HCT116 (cell line): ENCODE results near the gene HGFAC. TPM values are rescaled to one million over a fixed set of nuclear protein-coding genes. Genes with fewer than 3 reads are reported as not detected.

Experiments used
- ATAC-seq: fragments of 200-7000 bp; cut with Tn5 transposase; 2 replicates; pipeline ENCODE4 v1.9.1; 2020; ENCODE audit warnings: mild to moderate bottlenecking, moderate library complexity
- BruUV-seq: library from RNA; stranded (reverse); fragments of 400-500 nt; replicated peaks from 2 replicates; lab custom pipeline; 2021; lab: Mats Ljungman, UMichigan
- CTCF ChIA-PET: fragments of 300-600 bp; sonication (Branson Sonifier 250); formaldehyde crosslinking; loops from one replicate; lab custom pipeline; 2021; ENCODE audit warnings: antibody characterized with exemption; lab: Charles Lee
- POLR2A ChIA-PET: fragments of 300-600, 350-600 bp; sonication (Branson Sonifier 250); formaldehyde crosslinking; loops from one replicate; lab custom pipeline; 2021; ENCODE audit warnings: antibody characterized with exemption; lab: Charles Lee
- RAD21 ChIA-PET, 2 experiments: fragments of 300-600 bp; sonication (Branson Sonifier 250); formaldehyde crosslinking; loops; one replicate each; lab custom pipeline; 2023; ENCODE audit warnings: low total read pairs in 2 of 2; ENCODE audit not compliant: uncharacterized antibody in 2 of 2, unreplicated experiment in 2 of 2, low non-redundant PET in 1 of 2; lab: Charles Lee
- DNase-seq: peaks from one replicate; pipeline ENCODE4 v3.0.0-alpha.2; 2010; ENCODE audit warnings: low read depth, low spot score
- H2AFZ ChIP-seq: fragments of 200-600 bp; shearing (Covaris generic), sonication (generic); 2 replicates; pipeline ENCODE4 v1.6.1; 2017; ENCODE audit warnings: low read depth, mixed run types, mixed read lengths, antibody characterized with exemption, low read length; ENCODE audit not compliant: poor library complexity, severe bottlenecking
- H3K27ac ChIP-seq: 2 replicates; pipeline ENCODE4 v1.5.1; 2012; ENCODE audit warnings: low read depth, low read length
- H3K27me3 ChIP-seq: fragments of 200-600 bp; sonication (generic); 2 replicates; pipeline ENCODE4 v1.6.1; 2016; ENCODE audit warnings: mixed run types, low read length, mixed read lengths; ENCODE audit not compliant: insufficient read depth
- H3K36me3 ChIP-seq, 2 experiments: fragments of 200-500 bp in 1 of 2; fragments of 200-600 bp in 1 of 2; sonication (Bioruptor generic) in 1 of 2; sonication (generic) in 1 of 2; 2 replicates each; pipeline versions ENCODE4 v1.5.1 to v1.6.1; 2014 to 2016; ENCODE audit warnings: low read length in 2 of 2, inconsistent platforms in 1 of 2, mixed read lengths in 1 of 2, mixed run types in 1 of 2; ENCODE audit not compliant: insufficient read depth in 2 of 2, control insufficient read depth in 1 of 2
- H3K4me1 ChIP-seq, 2 experiments: fragments of 200-600 bp in 1 of 2; sonication (generic) in 1 of 2; 2 replicates each; pipeline versions ENCODE4 v1.5.1 to v1.6.1; 2012 to 2017; ENCODE audit warnings: low read length in 2 of 2, inconsistent platforms in 1 of 2, mild to moderate bottlenecking in 1 of 2, mixed read lengths in 1 of 2, mixed run types in 1 of 2, moderate library complexity in 1 of 2; ENCODE audit not compliant: insufficient read depth in 2 of 2, control insufficient read depth in 1 of 2
- H3K4me2 ChIP-seq: fragments of 200-600 bp; sonication (generic); 2 replicates; pipeline ENCODE4 v1.6.1; 2017; ENCODE audit warnings: mixed run types, low read length, mixed read lengths
- H3K4me3 ChIP-seq, 2 experiments: fragments of 200-600 bp in 1 of 2; sonication (generic) in 1 of 2; replicated peaks in 1 of 2; 2 replicates each; pipeline ENCODE4 v1.5.1; 2011 to 2016; ENCODE audit warnings: low read length in 2 of 2, control low read depth in 1 of 2, low read depth in 1 of 2, mild to moderate bottlenecking in 1 of 2, mixed read lengths in 1 of 2, mixed run types in 1 of 2
- H3K79me2 ChIP-seq: fragments of 200-600 bp; sonication (generic); 2 replicates; pipeline ENCODE4 v1.6.1; 2017; ENCODE audit warnings: mild to moderate bottlenecking, mixed run types, low read length, moderate library complexity, mixed read lengths; ENCODE audit not compliant: insufficient read depth
- H3K9ac ChIP-seq: fragments of 200-600 bp; sonication (generic); 2 replicates; pipeline ENCODE4 v1.6.1; 2016; ENCODE audit warnings: low read length, mixed read lengths
- H3K9me2 ChIP-seq: fragments of 200-600 bp; sonication (generic), shearing (Covaris generic); 2 replicates; pipeline ENCODE4 v1.6.1; 2017; ENCODE audit warnings: mixed run types, mild to moderate bottlenecking, moderate library complexity; ENCODE audit not compliant: insufficient read depth
- H3K9me3 ChIP-seq, 2 experiments: fragments of 200-500 bp in 1 of 2; fragments of 200-600 bp in 1 of 2; sonication (Bioruptor generic) in 1 of 2; sonication (generic) in 1 of 2; 2 replicates each; pipeline ENCODE4 v1.6.1; 2014 to 2017; ENCODE audit warnings: low read length in 2 of 2, mixed read lengths in 2 of 2, inconsistent platforms in 1 of 2, low read depth in 1 of 2, mild to moderate bottlenecking in 1 of 2, mixed run types in 1 of 2, moderate library complexity in 1 of 2; ENCODE audit not compliant: control insufficient read depth in 1 of 2, insufficient read depth in 1 of 2
- H4K20me1 ChIP-seq: fragments of 200-600 bp; sonication (generic), shearing (Covaris generic); 2 replicates; pipeline ENCODE4 v1.6.1; 2017; ENCODE audit warnings: mixed run types, mild to moderate bottlenecking, moderate library complexity; ENCODE audit not compliant: insufficient read depth
- CBX3 ChIP-seq: IDR thresholded peaks from 2 replicates; pipeline ENCODE4 v1.6.1; 2012; ENCODE audit warnings: low read depth
- CEBPB ChIP-seq: IDR thresholded peaks from 2 replicates; pipeline ENCODE4 v1.6.1; 2012; ENCODE audit warnings: low read depth
- EGR1 ChIP-seq: IDR thresholded peaks from 2 replicates; pipeline ENCODE4 v1.6.1; 2012; ENCODE audit warnings: low read depth
- ELF1 ChIP-seq: IDR thresholded peaks from 2 replicates; pipeline ENCODE4 v1.6.1; 2012; ENCODE audit warnings: low read depth, borderline replicate concordance
- EZH2 ChIP-seq: fragments of 200-600 bp; sonication (generic); IDR thresholded peaks from 2 replicates; pipeline ENCODE4 v1.6.1; 2017; ENCODE audit warnings: antibody characterized with exemption, mixed run types
- EZH2phosphoT487 ChIP-seq: fragments of 200-600 bp; IDR thresholded peaks from 2 replicates; pipeline ENCODE4 v1.6.1; 2018; ENCODE audit warnings: antibody characterized with exemption, borderline replicate concordance
- FOSL1 ChIP-seq: IDR thresholded peaks from 2 replicates; pipeline ENCODE4 v1.6.1; 2012; ENCODE audit warnings: low read depth
- JUND ChIP-seq: IDR thresholded peaks from 2 replicates; pipeline ENCODE4 v1.6.1; 2012
- POLR2A ChIP-seq: IDR thresholded peaks from 2 replicates; pipeline ENCODE4 v1.7.0; 2011; ENCODE audit warnings: borderline replicate concordance; ENCODE audit not compliant: insufficient read depth, insufficient read length; ENCODE audit errors: extremely low read depth
- POLR2AphosphoS5 ChIP-seq: IDR thresholded peaks from 2 replicates; pipeline ENCODE4 v1.6.1; 2011; ENCODE audit warnings: mild to moderate bottlenecking, low read depth, low read length, moderate library complexity
- SIN3A ChIP-seq: IDR thresholded peaks from 2 replicates; pipeline ENCODE4 v1.6.1; 2012; ENCODE audit warnings: low read depth
- SRF ChIP-seq: IDR thresholded peaks from 2 replicates; pipeline ENCODE4 v1.6.1; 2012; ENCODE audit warnings: low read depth
- TCF7L2 ChIP-seq: IDR thresholded peaks from 2 replicates; pipeline ENCODE4 v1.7.0; 2011; ENCODE audit warnings: borderline replicate concordance, inconsistent platforms; ENCODE audit not compliant: insufficient read depth, insufficient read length; ENCODE audit errors: extremely low read depth
- YY1 ChIP-seq: IDR thresholded peaks from 2 replicates; pipeline ENCODE4 v1.6.1; 2011; ENCODE audit warnings: low read length, low read depth, moderate library complexity, mild to moderate bottlenecking; ENCODE audit not compliant: insufficient replicate concordance; ENCODE audit errors: extremely low read depth
- ZFX ChIP-seq: fragments of 450-650 bp; IDR thresholded peaks from 2 replicates; pipeline ENCODE4 v1.6.1; 2017
- ZNF274 ChIP-seq: fragments of 200-500 bp; sonication (Bioruptor generic); IDR thresholded peaks from 2 replicates; pipeline ENCODE4 v1.6.1; 2014; ENCODE audit warnings: mild to moderate bottlenecking, low read depth, low read length, inconsistent platforms
- intact Hi-C: fragments of 100-400 bp; cut with micrococcal nuclease; formaldehyde crosslinking; loops from 2 replicates; pipeline ENCODE4 v1.10.0; 2022
- total RNA-seq: library from RNA; stranded (reverse); gene quantifications from one replicate; pipeline ENCODE4 v1.2.1, GENCODE V29; 2021; ENCODE audit not compliant: unreplicated experiment
- TF ChIP-seq, protein P1 (sequence below): IDR thresholded peaks from 2 replicates; pipeline ENCODE4 v1.6.1; 2012; ENCODE audit warnings: low read depth
- TF ChIP-seq, protein P2 (sequence below): IDR thresholded peaks from 2 replicates; pipeline ENCODE4 v1.6.1; 2012
- TF ChIP-seq, protein P3 (sequence below): IDR thresholded peaks from 2 replicates; pipeline ENCODE4 v1.6.1; 2011; ENCODE audit warnings: mild to moderate bottlenecking, low read length, moderate library complexity; ENCODE audit not compliant: insufficient replicate concordance; ENCODE audit errors: extremely low read depth

HGFAC gene
- total RNA-seq, 1 experiment from 2014 or later, result 1.1 TPM

DNA sequence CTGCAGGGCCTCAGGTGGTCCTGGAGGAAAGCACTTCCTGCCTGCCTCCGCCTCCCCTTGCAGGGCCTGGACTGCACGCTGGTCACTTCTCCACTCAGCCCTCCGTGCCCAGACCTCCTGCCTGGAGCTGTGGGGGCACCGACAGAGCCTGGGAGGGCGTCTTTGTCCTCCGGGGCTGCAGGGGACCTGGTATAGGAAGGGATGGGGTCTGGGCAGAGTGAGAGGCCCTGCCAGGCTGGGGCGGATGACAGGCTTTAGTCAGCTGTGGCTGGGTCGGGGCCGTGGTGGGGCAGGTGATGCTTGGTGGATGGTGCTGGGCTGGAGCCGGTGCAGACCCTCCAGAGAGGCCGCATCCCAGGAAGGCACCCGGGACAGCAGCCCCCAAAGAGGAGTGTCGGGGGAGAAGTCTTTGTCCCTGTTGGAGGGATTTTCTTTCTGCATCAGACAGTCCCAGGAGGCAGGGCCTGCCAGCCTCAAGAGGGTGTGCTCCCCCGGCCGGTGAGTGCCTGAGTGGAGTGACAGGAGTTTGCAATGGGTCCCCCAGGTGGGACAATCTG is 22.7 kb downstream of the HGFAC start:
- ChIA-PET RAD21 (no interaction called here), POLR2A (no interaction called here), CTCF (no interaction called here)
- peaks cover 0 to 5% of the 10 kb centered on the region in 2 experiments; a peak in 1 of 4 replicates for H3K9me3 ChIP-seq
- peaks cover 4 to 10% of the 10 kb centered on the region in 2 experiments; a peak in 2 of 4 replicates for H3K4me1 ChIP-seq
- H3K4me2 ChIP-seq, result no peak overlapping the region
- no peak overlapping the region for H2AFZ ChIP-seq
- no peaks in the 10 kb centered on the region for H3K36me3 ChIP-seq
- H3K9ac ChIP-seq, result no peak overlapping the region
- H3K9me2 ChIP-seq, result no peaks in the 10 kb centered on the region
- H3K27me3 ChIP-seq, result no peaks in the 10 kb centered on the region
- TF ChIP-seq EGR1 (no peak), CEBPB (no peak), SRF (no peak), CBX3 (no peak), YY1 (no peak), ELF1 (no peak), TCF7L2 (no peak), POLR2A (no peak), EZH2 (no peak), ZNF274 (no peak), JUND (no peak), SIN3A (no peak), EZH2phosphoT487 (no peak), POLR2AphosphoS5 (no peak), FOSL1 (no peak), ZFX (no peak)
- TF ChIP-seq, protein P1, sequence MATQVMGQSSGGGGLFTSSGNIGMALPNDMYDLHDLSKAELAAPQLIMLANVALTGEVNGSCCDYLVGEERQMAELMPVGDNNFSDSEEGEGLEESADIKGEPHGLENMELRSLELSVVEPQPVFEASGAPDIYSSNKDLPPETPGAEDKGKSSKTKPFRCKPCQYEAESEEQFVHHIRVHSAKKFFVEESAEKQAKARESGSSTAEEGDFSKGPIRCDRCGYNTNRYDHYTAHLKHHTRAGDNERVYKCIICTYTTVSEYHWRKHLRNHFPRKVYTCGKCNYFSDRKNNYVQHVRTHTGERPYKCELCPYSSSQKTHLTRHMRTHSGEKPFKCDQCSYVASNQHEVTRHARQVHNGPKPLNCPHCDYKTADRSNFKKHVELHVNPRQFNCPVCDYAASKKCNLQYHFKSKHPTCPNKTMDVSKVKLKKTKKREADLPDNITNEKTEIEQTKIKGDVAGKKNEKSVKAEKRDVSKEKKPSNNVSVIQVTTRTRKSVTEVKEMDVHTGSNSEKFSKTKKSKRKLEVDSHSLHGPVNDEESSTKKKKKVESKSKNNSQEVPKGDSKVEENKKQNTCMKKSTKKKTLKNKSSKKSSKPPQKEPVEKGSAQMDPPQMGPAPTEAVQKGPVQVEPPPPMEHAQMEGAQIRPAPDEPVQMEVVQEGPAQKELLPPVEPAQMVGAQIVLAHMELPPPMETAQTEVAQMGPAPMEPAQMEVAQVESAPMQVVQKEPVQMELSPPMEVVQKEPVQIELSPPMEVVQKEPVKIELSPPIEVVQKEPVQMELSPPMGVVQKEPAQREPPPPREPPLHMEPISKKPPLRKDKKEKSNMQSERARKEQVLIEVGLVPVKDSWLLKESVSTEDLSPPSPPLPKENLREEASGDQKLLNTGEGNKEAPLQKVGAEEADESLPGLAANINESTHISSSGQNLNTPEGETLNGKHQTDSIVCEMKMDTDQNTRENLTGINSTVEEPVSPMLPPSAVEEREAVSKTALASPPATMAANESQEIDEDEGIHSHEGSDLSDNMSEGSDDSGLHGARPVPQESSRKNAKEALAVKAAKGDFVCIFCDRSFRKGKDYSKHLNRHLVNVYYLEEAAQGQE, result no peak
- TF ChIP-seq, protein P2, sequence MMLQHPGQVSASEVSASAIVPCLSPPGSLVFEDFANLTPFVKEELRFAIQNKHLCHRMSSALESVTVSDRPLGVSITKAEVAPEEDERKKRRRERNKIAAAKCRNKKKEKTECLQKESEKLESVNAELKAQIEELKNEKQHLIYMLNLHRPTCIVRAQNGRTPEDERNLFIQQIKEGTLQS, result no peak
- TF ChIP-seq, protein P3, sequence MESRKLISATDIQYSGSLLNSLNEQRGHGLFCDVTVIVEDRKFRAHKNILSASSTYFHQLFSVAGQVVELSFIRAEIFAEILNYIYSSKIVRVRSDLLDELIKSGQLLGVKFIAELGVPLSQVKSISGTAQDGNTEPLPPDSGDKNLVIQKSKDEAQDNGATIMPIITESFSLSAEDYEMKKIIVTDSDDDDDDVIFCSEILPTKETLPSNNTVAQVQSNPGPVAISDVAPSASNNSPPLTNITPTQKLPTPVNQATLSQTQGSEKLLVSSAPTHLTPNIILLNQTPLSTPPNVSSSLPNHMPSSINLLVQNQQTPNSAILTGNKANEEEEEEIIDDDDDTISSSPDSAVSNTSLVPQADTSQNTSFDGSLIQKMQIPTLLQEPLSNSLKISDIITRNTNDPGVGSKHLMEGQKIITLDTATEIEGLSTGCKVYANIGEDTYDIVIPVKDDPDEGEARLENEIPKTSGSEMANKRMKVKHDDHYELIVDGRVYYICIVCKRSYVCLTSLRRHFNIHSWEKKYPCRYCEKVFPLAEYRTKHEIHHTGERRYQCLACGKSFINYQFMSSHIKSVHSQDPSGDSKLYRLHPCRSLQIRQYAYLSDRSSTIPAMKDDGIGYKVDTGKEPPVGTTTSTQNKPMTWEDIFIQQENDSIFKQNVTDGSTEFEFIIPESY, result no peak
- intact Hi-C loops, result no loop called here
- ATAC-seq (no peak), DNase-seq (no peak)
- BruUV-seq, result no TSS peak
- H3K4me3 ChIP-seq, result no peak overlapping the region
- no peak overlapping the region for H3K27ac ChIP-seq
- no peaks in the 10 kb centered on the region for H3K79me2 ChIP-seq
- no peaks in the 10 kb centered on the region for H4K20me1 ChIP-seq
